IMR-90 (cell line): Measurements from ENCODE around the gene ACSM3.

Experiments used
- BHLHE40 ChIP-seq: fragments of 150-350 bp; IDR thresholded peaks from 2 replicates; pipeline ENCODE4 v1.6.1; 2016; ENCODE audit warnings: mild to moderate bottlenecking, low read depth, low read length
- CEBPB ChIP-seq: IDR thresholded peaks from 2 replicates; pipeline ENCODE4 v1.6.1; 2012; ENCODE audit warnings: low read depth, low read length, improper control_type of control experiment
- CTCF ChIP-seq: conservative IDR thresholded peaks from 2 replicates; pipeline ENCODE4 v1.5.1; 2012; ENCODE audit warnings: mild to moderate bottlenecking, low read depth, low read length, improper control_type of control experiment
- MAFK ChIP-seq: IDR thresholded peaks from 2 replicates; pipeline ENCODE4 v1.6.1; 2012; ENCODE audit warnings: low read depth, low read length, improper control_type of control experiment
- RAD21 ChIP-seq: IDR thresholded peaks from 2 replicates; pipeline ENCODE4 v1.6.1; 2012; ENCODE audit warnings: low read length, improper control_type of control experiment
- RFX5 ChIP-seq: IDR thresholded peaks from 2 replicates; pipeline ENCODE4 v1.8.0; 2012; ENCODE audit warnings: low read depth, mild to moderate bottlenecking, low read length, moderate library complexity
- SMC3 ChIP-seq: fragments of 150-350 bp; IDR thresholded peaks from 2 replicates; pipeline ENCODE4 v1.6.1; 2016; ENCODE audit warnings: low read depth, mild to moderate bottlenecking, antibody characterized with exemption, low read length, moderate library complexity
- USF2 ChIP-seq: fragments of 150-350 bp; IDR thresholded peaks from 2 replicates; pipeline ENCODE4 v1.6.1; 2017; ENCODE audit warnings: mild to moderate bottlenecking, antibody characterized with exemption, low read length, low read depth

GRCh38 chr16:20735490-20735889, 28.3 kb upstream of the ACSM3 start:
- no peak for TF ChIP-seq CTCF
- no peak for TF ChIP-seq RAD21
- TF ChIP-seq RFX5, result no peak
- no peak for TF ChIP-seq CEBPB
- TF ChIP-seq SMC3, result no peak
- no peak for TF ChIP-seq BHLHE40
- no peak for TF ChIP-seq USF2
- no peak for TF ChIP-seq MAFK
